Activated naive CD4-positive, alpha-beta T cell treated with Interleukin-2 at 50 U/mL for 16 hours (primary cell): ENCODE results near the gene ANKUB1.
A peak's percentile ranks its signal among the peaks of the same experiment; 100 is the strongest.

Source experiments
- DNase-seq: peaks from one replicate; pipeline ENCODE4 v3.0.0-alpha.2; 2020

The ANKUB1 gene

DNA sequence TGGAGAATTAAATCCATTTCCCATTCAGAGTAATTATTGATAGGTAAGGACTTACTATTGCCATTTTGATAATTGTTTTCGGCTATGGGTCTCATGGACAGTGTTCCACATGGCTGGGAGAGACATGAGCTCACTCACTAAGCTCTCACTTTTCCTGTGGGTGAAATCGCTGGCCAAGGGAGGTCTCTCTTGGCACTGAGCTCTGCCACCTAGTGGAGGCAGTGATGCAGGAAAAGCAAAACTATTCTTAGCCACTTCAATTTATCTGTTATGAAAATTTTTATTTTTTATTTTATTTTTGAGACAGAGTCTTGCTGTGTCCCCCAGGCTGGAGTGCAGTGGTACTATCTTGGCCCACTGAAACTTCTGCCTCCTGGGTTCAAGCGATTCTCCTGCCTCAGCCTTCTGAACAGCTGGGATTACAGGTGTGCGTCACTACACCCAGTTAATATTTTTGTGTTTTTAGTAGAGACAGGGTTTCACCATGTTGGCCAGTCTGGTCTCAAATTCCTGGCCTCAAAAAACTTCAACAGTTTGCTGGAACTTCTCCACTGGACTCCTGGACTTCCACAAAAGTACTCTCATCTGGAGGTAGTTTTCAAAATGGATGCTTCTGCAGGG lies 16.0 kb upstream of the ANKUB1 start:
- DNase-seq, result peak; percentile 60

DNA sequence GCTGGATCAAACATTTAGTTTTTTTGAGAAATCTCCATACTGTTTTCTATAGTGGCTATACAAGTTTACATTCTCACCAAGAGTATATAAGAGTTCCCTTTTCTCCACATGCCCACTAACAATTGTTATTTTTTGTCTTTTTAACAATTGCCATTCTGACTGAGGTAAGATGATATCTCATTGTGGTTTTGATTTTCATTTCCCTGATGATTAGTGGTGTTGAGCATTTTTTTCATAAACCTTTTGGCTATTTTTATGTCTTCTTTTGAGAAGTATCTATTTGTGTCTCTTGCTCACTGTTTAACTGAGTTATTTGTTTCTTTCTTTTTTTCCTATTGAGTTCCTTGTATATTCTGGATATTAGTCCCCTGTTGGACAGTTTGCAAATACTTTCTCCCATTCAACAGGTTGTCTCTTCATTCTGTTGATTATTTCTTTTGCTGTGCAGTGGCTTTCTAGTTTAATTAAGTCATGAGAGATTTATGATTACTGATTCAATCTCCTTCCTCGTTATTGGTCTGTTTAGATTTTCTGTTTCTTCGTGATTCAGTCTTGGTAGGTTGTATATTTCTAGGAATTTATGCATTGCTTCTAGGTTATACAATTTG lies 13.9 kb upstream of the ANKUB1 start:
- no peak for DNase-seq

DNA sequence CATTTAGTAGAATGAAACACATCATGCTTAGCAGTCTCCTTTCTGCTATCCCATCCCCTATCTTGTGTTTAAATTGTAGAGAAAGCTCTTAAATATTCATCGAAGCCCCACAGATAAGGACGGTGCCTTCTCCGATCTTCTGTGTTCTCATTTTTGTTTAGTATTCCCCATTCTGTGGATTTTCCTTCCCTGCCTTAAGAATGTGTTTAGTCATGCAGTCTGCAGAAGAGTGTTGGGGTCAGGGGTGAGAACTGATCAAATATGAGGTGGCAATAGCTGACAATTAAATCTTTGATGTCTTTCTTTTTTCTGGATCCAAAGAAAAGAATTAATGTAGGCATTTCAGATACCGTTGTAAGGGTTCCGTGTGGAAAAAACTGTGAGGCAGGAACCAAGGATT lies 9.3 kb upstream of the ANKUB1 start:
- no peak for DNase-seq

DNA sequence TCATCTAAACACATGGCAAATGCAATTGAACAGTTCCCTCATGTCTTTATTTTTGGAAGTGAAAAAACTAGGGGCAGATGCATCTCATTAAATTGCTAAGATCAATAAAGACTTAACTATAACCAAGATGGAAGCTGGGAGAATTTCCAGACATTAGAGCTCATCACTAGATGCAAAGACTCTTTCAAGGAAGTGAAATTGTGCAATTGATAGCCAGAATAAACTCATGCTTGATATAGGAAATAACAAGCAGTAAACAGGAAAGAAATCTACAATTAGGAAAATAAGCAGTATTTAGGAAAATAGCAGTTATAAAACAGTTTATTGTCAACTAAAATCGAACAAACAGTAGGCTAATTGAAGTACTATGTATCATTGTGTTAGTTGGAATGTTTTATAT lies 8.8 kb upstream of the ANKUB1 start:
- DNase-seq, result no peak

DNA sequence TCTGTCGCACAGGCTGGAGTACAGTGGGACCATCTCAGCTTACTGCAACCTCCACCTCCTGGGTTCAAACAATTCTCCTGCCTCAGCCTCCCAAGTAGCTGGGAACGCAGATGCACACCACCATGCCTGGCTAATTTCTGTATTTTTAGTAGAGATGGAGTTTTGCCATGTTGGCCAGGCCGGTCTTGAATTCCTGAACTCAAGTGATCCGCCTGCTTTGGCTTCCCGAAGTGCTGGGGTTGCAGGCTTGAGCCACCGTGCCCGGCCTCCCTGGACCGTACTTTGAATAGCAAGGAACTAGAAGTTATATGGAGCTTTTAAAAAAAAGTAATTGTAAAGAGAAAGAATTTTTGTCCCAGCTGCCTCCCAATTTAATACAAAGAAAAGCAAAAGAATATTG lies 8.3 kb upstream of the ANKUB1 start:
- no peak for DNase-seq

DNA sequence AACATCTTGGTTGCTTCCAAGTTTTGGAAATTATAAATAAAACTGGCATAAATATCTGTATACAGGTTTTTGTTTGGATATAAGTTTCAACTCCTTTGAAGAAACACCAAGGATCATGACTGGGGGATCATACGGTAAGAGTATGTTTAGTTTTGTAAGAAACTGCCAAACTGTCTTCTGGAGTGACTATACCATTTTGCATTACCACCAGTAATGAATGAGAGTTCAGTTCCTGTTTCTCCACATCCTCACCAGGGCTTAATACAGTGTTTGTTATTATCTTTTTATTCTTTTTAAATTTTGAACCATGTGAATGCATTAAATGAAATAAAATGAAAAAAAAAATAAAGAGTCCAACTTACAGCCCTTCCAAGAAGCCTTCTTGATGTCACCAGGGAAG lies 3.7 kb upstream of the ANKUB1 start:
- DNase-seq, result no peak

DNA sequence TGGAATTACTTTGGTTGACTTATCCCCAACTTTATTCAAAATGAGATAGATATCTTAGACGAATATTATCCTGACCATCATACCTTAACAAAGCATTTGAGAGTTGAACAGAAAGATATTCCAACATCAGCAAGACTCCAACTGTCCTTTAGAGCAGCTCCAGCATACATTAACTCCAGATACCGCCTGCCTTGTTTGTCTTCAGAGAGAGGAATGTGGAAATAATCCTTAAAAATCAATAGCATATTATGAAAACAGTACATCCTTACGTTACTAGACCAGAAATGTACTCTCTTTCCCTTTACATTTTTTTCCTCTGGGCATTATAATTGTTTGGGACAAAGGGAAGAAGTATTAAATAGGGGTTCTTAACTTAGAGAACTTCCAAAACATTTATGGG lies 1.7 kb downstream of the ANKUB1 start:
- no peak for DNase-seq

DNA sequence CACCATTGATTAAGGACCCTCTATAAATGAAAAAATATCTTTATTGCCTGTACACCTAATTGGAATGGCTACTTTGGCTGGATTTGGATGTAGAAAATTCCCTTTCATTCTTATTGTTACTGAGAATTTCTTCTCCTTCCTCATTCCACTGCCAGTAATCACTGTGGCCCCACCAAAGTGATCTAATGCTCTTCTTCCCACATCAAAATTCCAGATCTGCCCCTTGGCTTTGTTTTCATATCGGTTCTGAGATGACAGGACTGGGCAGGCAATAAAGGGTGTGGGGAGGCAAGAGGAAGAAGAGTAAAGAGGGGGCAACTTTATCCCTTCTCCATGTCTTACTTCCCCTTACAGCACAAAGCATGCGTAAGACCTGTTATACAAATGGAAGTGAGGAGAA lies 2.1 kb downstream of the ANKUB1 start:
- no peak for DNase-seq

DNA sequence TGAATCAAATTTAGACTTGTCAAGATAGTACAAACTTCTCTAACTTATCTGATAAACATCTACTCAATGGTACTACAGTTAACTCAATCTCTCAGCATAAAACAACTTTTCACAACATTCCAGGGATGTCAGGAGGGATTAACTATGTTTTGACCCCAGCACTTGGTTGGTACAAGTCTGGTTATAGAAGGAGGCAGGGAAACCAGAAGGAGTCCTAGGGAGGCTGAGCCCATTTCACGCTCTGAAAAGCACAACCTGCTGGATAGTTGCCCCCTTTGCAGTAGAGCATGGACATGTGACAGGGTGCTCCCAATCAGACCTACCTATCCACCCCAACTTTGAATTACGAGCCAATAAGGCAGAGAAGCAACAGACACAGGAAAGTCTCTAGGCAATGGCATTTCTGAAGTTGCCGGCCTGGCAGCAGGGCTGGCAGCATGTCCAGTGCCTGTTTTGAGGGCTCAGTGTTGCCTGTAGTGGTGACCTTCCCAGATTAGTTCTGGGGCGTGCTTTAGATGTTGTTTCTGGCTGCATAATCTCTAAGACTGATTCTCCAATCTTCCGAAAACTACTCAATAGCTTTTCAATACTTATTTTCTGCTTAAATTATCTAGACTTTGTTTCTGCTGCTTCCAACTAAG lies 8.2 kb downstream of the ANKUB1 start:
- no peak for DNase-seq

DNA sequence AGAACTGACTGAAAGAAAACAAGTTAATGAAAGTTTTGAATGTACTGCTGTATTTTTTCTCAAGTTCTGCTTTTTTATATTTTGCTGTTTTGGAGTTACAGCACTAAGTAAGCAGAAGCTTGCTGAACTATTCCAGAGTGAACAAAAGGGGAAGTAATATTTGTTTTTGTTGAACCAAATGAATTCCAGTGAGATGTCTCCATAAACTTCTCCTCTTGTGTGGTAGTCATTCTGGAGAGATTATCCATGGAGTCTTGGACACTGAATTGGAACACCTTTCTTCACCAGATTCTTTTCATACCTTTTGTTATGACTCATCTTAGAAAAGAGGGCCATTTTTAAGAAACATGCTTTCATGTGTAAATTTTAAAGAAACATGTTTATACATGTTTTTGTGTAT lies 8.8 kb downstream of the ANKUB1 start:
- DNase-seq, result no peak

DNA sequence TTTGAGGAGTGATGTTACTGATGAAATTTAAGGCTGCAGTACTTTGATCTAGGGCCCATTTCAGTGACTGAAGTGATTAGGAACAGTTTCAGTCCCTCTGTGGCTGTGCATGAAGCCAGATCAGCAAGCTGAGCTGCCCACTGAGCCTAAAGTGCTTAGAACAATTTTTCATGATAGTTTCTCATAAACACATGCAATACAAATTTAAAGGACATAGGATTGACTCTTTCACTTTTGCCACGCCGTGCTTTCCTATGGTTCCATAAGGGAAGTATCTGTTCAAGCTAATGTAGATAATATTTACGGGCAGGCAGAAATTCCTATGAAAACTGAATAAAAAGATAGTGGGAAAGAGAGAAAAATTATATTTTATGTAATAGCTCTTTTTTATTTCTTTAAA lies 10.6 kb downstream of the ANKUB1 start:
- no peak for DNase-seq

DNA sequence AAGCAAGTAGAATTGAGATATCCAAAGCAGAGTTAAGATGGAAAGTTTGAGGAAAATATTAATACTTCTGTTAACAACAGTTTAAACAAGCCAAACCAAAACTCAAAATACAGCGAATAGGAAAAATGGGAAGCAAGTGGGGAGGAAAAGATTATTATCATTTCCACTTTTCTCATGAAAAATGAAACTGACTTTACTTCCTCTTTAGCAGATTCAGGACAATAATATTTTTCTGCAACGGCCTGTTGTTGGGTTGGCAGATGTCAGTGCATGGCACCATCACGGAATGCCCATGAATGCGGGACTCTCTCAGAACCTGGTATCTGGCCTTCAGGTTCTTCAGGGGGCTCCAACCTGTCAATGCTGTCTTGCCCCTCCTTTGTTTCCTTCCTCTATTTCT lies 11.1 kb downstream of the ANKUB1 start:
- DNase-seq, result no peak

DNA sequence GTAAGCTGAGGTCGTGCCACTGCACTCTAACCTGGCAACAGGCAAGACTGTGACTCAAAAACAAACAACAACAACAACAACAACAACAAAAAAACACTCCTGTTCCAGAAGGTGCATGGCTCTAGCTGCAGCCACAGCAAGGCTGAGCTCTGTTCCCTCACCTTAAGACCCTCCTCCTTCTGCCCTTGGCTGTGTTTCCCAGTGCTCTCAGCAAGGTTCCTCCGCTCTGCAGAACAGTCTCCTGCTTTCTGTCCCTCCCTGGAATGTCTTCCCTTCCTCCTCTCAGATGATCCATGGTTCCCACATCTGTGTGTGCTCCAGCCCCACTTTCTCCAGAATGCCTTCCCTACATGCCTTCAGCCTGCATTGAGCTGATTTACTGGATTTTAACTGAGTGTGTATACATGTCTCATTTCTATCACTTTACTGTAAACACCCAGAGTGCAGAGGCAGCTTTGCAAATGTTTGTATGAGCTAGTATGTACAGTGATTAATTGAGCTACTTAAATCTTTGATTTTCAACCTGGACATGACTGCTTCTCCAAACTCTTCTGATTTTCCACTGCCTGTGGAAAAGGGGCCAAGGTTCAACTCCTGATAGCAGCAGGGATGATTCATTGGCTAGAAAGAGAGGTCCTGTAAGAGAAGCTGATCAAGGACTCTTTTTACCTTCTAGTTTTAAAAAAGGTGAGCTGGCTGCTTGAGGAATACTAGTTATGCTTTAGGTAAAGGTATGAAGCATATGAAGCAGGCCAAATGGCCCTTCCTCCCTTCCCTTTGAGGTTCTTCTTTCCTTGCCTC lies 14.7 kb downstream of the ANKUB1 start:
- DNase-seq, result no peak

DNA sequence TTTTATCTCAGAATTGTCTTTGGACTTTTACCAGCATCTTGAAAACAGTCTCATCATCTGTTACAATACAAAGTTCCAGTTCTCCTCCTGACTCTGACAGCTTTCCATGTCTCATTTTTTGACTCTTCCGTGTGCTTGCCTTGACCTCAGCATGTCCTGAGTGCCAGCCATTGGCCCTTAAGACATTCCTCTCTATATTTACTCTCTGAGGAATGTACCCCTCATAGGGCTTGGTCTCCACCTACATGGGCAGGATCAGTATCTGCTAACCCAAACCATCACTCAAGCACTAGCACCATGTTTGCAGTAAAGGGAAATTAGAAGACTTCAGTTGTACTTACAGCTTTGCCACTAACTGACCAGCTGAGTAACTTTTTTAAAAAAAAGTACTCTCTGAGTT lies 16.2 kb downstream of the ANKUB1 start:
- no peak for DNase-seq

DNA sequence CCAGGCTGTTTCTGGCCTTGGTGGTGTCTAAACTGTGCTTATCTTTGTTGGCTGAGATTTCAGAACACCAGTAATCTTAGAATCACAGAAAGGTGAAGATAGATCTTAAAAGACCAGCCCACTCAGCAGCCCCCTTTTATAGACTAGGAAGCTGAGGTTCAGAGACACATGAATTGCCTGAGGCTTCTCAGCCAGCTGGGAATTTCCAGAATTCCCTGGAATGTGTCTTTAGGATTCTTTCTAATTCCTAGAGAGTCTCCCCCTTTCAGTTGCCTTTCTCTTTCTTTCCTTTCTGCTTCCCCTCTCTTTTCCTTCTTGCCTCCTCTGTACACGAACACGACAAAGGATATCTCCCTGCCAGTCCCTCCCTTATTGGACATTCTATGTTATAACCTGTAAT lies 19.5 kb downstream of the ANKUB1 start:
- DNase-seq, result no peak

DNA sequence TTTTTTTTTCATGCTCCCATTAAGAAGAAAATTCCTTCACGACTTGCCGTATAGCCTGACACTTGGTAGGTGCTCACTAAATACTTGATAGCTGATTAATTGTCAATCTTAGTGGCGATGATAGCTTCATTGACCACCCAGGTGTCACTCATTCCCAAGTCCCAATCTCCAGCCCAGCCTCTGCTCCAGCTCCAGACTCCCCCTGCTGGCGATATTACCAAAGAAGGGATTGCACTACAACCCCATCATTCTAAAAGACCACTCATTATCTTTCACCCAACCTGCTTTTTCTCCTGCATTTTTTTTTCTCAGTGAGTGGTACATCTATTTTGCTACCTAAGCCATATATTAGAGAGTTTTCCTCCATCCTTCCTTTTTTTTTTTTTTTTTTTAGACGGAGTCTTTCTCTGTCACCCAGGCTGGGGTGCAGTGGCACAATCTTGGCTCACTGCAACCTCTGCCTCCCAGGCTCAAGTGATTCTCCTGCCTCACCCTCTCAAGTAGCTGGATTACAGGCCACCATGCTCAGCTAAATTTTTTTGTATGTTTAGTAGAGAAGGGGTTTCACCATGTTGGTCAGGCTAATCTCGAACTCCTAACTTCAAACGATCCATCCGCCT lies 20.6 kb downstream of the ANKUB1 start:
- peak; percentile 35 for DNase-seq

DNA sequence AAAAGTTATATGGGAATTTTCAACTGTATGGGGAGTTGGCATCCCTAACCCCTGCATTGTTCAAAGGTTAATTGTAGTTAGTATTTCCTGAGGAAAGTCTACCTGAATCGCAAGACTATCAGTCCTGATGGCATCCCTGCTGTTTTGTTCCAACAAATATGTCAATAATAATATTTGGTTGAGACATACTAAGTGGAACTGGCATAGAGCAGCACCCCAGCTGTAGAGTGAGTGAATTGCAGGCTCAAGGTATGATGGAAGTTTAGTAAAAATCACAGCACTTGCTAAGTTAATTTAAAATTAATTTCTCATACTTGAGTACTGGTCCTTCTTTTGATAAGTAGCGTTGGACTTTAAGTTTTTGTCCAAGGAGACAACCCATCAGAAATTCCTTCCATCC lies 22.1 kb downstream of the ANKUB1 start:
- DNase-seq, result no peak

DNA sequence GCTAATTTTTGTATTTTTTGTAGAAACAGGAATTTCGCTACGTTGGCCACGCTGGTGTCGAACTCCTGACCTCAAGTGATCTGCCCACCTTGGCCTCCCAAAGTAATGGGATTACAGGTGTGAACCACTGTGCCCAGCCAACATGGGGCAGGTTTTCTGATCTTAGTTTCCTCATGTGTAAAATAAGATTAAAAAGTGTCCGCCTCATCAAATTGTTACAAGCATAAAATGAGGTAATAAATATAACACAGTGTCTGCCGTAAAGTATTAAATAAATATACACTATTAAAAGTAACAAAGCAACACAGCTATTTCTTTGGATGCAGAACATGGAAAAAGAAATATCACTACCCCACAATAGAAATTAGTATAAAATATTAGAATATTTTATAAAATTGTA lies 23.6 kb downstream of the ANKUB1 start:
- no peak for DNase-seq

DNA sequence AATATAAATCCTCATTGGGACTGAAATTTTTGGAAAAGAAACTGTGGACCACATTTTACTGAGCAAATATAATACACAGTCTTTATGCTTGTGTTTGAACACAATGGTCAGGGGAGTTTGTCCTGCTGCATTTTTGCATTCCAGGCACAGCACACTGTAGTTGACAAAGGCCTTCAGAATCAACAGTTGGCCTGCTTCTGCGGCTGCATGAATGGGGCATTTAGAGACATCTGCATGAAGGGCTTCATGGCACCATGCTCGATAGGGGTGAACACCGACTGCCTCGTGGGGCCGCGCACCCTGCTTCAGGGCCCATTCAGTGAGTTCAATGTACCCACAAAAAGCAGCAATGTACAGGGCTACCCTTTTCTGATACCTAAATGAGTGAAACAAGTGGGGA lies 24.6 kb downstream of the ANKUB1 start:
- no peak for DNase-seq

DNA sequence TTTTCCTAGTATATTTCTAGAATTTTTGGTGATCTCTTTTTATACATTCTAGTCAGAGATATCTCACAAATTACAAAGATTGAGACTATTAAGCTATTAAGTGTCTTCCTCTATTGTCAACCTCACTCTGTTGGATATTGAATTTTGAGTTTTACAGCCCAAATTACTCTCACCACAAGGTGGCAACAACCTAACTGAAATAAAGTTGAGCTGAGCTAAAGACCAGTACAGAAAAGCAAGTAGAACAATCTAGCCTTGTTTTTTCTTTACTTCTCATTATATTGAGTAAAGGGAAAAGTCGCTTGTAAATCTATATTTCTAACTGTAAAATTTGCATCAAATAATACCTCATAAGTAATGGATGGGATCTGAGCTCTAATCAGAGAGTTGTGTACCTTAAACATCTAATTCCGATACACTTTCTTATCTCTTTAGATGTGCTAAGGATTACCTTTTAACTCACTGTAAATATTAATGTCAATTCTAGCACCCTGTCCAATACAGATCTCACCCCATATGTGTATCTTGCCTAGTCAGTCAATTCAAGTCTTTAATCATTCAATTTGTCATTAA lies 26.5 kb downstream of the ANKUB1 start:
- no peak for DNase-seq

DNA sequence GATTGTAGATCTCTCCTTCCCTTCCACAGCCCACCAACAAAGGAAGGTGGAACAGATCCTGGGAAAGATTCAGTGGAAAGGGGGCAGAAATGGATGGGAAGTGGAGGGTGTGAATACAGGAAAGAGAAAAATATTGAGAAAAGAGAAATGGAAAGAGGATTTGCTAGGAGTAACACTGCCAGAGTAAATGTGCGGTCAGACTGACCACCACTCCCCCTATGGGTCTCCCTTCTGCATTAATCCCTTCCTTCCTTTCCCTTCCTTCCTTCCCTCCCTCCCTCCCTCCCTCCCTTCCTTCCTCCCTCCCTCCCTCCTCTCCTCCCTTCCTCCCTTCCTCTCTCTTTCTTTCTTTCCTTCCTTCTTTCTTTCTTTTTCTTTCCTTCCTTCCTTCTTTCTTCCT lies 28.1 kb downstream of the ANKUB1 start:
- DNase-seq, result no peak

DNA sequence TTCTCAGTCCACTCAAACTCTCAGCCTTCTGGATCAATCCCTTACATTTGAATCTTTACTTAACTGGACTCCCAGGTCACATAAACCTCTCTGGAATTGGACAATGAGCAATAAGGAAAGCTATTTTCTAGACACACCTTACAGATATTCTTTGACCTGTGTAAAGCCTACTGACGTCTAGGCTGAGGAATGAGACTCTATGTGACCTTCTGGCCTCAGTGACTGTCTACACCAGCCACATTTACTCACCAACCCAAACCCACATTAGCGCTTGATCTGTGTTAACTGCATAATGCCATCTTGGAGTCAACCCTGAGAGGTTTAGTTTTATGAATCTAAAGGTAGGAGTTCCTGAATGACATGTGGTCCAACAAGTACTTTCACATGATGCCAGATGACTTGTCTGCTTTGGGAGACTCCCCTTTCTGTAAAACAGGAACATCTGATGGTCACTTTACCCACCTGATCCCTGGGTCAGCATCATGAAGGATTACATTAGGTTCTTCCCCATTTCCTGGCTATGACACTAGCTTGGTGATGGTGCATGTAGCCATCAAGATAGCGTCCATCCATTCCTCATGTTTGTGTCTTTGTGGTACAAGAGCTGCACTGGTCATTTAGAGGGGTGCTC lies 28.7 kb downstream of the ANKUB1 start:
- no peak for DNase-seq

DNA sequence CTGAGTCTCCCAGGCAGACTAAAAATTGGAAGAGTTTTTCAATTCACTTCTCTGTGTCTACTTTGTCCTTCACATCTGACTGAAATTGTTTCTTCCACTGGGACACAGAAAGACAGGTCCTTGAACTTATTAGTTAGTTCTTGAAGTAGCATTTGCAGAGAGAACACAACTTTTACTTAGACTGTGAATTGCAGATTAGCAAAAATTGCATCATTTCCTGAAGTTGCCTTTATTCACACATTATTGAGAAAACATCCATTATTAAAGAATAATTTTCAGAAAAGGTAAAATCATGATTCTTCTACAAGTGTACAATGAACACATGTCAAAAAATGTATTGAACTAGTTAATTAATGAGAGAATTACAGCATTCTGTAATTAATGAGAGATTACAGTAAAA lies 38.6 kb downstream of the ANKUB1 start:
- no peak for DNase-seq
